ENCODE data around the gene ZNF664.
"Not testable (repeated sequence)": the region's sequence is repeated elsewhere in the genome, so short reads cannot be mapped to it uniquely, and the experiment has no call there.

The ZNF664 gene

GRCh38 chr12:123942238-123942653 lies 30.8 kb upstream of the ZNF664 start:
- no peak for DNase-seq

- DNase-seq = no peak
Measured at GRCh38 chr12:123942911-123943648, 29.9 kb upstream of the ZNF664 start.

GRCh38 chr12:123943816-123944215 lies 29.2 kb upstream of the ZNF664 start:
- no peak for DNase-seq

GRCh38 chr12:123944696-123945095 lies 28.3 kb upstream of the ZNF664 start:
- no peak for DNase-seq

GRCh38 chr12:123945287-123946151 lies 27.5 kb upstream of the ZNF664 start:
- no peak for DNase-seq

- no peak for DNase-seq
Measured at GRCh38 chr12:123946152-123946515, 26.9 kb upstream of the ZNF664 start.

- DNase-seq = not testable (repeated sequence)
Measured at GRCh38 chr12:123946516-123947505, 26.2 kb upstream of the ZNF664 start.

- not testable (repeated sequence) for DNase-seq
Measured at GRCh38 chr12:123947531-123947930, 25.5 kb upstream of the ZNF664 start.

- DNase-seq = no peak
Measured at GRCh38 chr12:123948401-123948795, 24.6 kb upstream of the ZNF664 start.

GRCh38 chr12:123948796-123949769 lies 23.9 kb upstream of the ZNF664 start:
- DNase-seq = no peak

- no peak for DNase-seq
Measured at GRCh38 chr12:123949770-123950165, 23.2 kb upstream of the ZNF664 start.

- DNase-seq = no peak
Measured at GRCh38 chr12:123950476-123951349, 22.3 kb upstream of the ZNF664 start.

- DNase-seq = no peak
Measured at GRCh38 chr12:123951467-123951866, 21.5 kb upstream of the ZNF664 start.

GRCh38 chr12:123952037-123952436 lies 21.0 kb upstream of the ZNF664 start:
- no peak for DNase-seq

GRCh38 chr12:123954647-123955350 lies 18.2 kb upstream of the ZNF664 start:
- DNase-seq = no peak

GRCh38 chr12:123956249-123956648 lies 16.8 kb upstream of the ZNF664 start:
- DNase-seq = no peak

GRCh38 chr12:123957196-123957595 lies 15.8 kb upstream of the ZNF664 start:
- DNase-seq = no peak

GRCh38 chr12:123958462-123958861 lies 14.6 kb upstream of the ZNF664 start:
- DNase-seq = no peak

- no peak for DNase-seq
Measured at GRCh38 chr12:123958876-123959275, 14.1 kb upstream of the ZNF664 start.
